Vagina (tissue), 2 donors: Measurements from ENCODE around the gene PHTF2. TPM values are rescaled to one million over a fixed set of nuclear protein-coding genes. Genes with fewer than 3 reads are reported as not detected.
"Not testable (repeated sequence)": the region's sequence is repeated elsewhere in the genome, so short reads cannot be mapped to it uniquely, and the experiment has no call there.

ENCODE experiments used
- DNase-seq, 2 donors: peaks; one replicate each; pipeline ENCODE4 v3.0.0-alpha.2; 2017; ENCODE audit errors: extremely low spot score in 2 of 2
- H3K27ac ChIP-seq: fragments of 200-600 bp; sonication (generic); one replicate; pipeline ENCODE4 v1.5.1; 2019
- H3K27me3 ChIP-seq: fragments of 200-600 bp; sonication (generic); one replicate; pipeline ENCODE4 v1.5.1; 2019
- H3K36me3 ChIP-seq, 2 donors: fragments of 200-600 bp; sonication (generic); one replicate each; pipeline ENCODE4 v1.5.1; 2017 to 2019
- H3K4me1 ChIP-seq: fragments of 200-600 bp; sonication (generic); one replicate; pipeline ENCODE4 v1.5.1; 2019
- H3K4me3 ChIP-seq, 2 donors: fragments of 200-600 bp; sonication (generic); 1 replicate in 1 of 2; 2 replicates in 1 of 2; pipeline ENCODE4 v1.5.1; 2016 to 2019
- H3K9me3 ChIP-seq: fragments of 200-600 bp; sonication (generic); one replicate; pipeline ENCODE4 v1.5.1; 2019
- POLR2A ChIP-seq, 2 donors: fragments of 450-650 bp; IDR thresholded peaks; one replicate each; pipeline ENCODE4 v1.6.1; 2017; ENCODE audit warnings: antibody characterized with exemption in 2 of 2, mild to moderate bottlenecking in 2 of 2, moderate library complexity in 2 of 2
- POLR2AphosphoS5 ChIP-seq, 2 donors: sonication (generic); formaldehyde crosslinking; IDR thresholded peaks; one replicate each; pipeline ENCODE4 v1.9.0; 2017; ENCODE audit warnings: antibody characterized with exemption in 2 of 2, mild to moderate bottlenecking in 2 of 2, low read depth in 1 of 2; ENCODE audit not compliant: insufficient read depth in 1 of 2
- intact Hi-C: fragments of 100-400 bp; cut with DNase I; formaldehyde crosslinking; loops from one replicate; pipeline ENCODE4 v1.15.1; 2023
- total RNA-seq: library from RNA; depleted of rRNA; stranded (reverse); fragments of >200 nt; gene quantifications from one replicate; pipeline ENCODE4 v1.2.3, GENCODE V29; 2016
- TF ChIP-seq, protein P1 (sequence below), 3 experiments: fragments of 450-650 bp in 2 of 3; fragments of 200-600 bp in 1 of 3; sonication (generic) in 1 of 3; IDR thresholded peaks; one replicate each; pipeline ENCODE4 v1.5.1; 2017 to 2019; ENCODE audit warnings: antibody characterized with exemption in 3 of 3, mild to moderate bottlenecking in 2 of 3, moderate library complexity in 2 of 3

The PHTF2 gene
- total RNA-seq, 1 donor from 2014 or later: 12.0 TPM

DNA sequence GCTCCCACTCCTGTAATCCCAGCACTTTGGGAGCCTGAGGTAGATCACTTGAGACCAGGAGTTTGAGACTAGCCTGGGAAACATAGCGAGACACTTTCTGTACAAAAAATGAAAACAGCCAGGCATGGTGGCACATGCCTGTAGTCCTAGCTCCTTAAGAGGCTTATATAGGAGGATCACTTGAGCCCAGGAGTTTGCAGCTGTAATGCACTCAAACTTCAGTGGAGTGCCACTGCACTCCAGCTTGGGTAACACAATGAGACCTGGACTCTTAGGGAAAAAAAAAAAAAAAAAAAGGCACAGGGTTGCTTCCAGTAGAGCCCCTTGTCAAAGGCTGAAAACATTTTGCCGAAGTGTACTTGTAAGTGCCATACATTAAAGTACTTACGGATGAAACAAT, 195.3 kb downstream of the PHTF2 start:
- TF ChIP-seq POLR2A (IDR thresholded peaks at IDR 0.05): no peak
- no peak for TF ChIP-seq POLR2AphosphoS5 (IDR thresholded peaks at IDR 0.05; ENCODE audit: insufficient read depth in 1 of 2, low read depth in 1 of 2)
- TF ChIP-seq, protein P1, sequence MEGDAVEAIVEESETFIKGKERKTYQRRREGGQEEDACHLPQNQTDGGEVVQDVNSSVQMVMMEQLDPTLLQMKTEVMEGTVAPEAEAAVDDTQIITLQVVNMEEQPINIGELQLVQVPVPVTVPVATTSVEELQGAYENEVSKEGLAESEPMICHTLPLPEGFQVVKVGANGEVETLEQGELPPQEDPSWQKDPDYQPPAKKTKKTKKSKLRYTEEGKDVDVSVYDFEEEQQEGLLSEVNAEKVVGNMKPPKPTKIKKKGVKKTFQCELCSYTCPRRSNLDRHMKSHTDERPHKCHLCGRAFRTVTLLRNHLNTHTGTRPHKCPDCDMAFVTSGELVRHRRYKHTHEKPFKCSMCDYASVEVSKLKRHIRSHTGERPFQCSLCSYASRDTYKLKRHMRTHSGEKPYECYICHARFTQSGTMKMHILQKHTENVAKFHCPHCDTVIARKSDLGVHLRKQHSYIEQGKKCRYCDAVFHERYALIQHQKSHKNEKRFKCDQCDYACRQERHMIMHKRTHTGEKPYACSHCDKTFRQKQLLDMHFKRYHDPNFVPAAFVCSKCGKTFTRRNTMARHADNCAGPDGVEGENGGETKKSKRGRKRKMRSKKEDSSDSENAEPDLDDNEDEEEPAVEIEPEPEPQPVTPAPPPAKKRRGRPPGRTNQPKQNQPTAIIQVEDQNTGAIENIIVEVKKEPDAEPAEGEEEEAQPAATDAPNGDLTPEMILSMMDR (IDR thresholded peaks at IDR 0.05): no peak
- intact Hi-C loops: no loop called here
- no peak overlapping the region for H3K4me3 ChIP-seq
- H3K36me3 ChIP-seq: no peaks in the 10 kb centered on the region
- no peaks in the 10 kb centered on the region for H3K4me1 ChIP-seq
- no peak for DNase-seq
- H3K9me3 ChIP-seq: no peaks in the 10 kb centered on the region
- no peaks in the 10 kb centered on the region for H3K27me3 ChIP-seq
- no peak overlapping the region for H3K27ac ChIP-seq

DNA sequence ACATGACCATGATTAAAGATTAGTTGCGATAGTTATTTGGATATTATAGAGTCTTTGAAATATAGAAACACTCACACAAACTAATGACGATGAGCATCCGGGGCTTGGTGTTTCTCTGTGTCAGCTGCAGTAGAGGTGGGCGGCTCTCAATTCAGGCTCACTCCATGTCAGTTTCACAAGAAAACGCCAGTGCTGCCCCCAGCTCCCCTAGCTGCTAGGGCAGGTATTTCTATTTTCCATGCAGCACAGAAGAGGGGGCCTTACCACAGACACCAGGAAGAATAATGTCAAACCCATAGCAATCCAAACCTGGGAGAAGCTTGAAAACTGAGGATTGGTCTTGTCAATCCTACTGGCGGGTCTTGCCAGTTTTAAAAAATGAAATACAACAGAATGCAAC, 197.1 kb downstream of the PHTF2 start:
- no peaks in the 10 kb centered on the region for H3K36me3 ChIP-seq
- H3K27ac ChIP-seq: no peak overlapping the region
- DNase-seq: no peak
- no peaks in the 10 kb centered on the region for H3K4me1 ChIP-seq
- no peak overlapping the region for H3K4me3 ChIP-seq
- no peaks in the 10 kb centered on the region for H3K27me3 ChIP-seq
- no peaks in the 10 kb centered on the region for H3K9me3 ChIP-seq
- intact Hi-C loops: no loop called here
- TF ChIP-seq, protein P1 (IDR thresholded peaks at IDR 0.05): no peak
- TF ChIP-seq POLR2A (IDR thresholded peaks at IDR 0.05) (no peak), POLR2AphosphoS5 (IDR thresholded peaks at IDR 0.05; ENCODE audit: insufficient read depth in 1 of 2, low read depth in 1 of 2) (no peak)

- H3K27ac ChIP-seq, H3K4me1 ChIP-seq, intact Hi-C loops, H3K9me3 ChIP-seq, DNase-seq, H3K36me3 ChIP-seq, H3K4me3 ChIP-seq, H3K27me3 ChIP-seq: not testable (repeated sequence)
Measured at GRCh38 chr7:77999168-77999567, 200.6 kb downstream of the PHTF2 start.

DNA sequence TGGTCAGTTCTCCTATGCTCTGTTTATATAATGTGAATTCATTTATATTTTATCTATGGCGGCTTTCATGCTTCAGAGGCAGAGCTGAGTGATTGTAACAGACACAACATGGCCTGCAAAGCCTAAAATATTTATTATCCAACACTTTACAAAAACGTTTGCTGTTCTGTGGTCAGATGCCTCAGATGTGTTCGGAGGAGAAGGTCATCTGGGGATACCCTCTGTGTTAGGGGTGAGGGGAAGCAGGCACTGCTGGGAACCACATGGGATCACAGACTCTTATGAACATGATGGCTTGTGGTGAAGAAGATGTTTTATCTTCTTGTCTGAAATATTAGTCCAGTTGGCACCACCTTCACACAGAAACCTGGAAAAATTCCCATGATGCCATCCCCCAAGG, 203.4 kb downstream of the PHTF2 start:
- H3K36me3 ChIP-seq: no peaks in the 10 kb centered on the region
- intact Hi-C loops: no loop called here
- TF ChIP-seq, protein P1 (IDR thresholded peaks at IDR 0.05): no peak
- TF ChIP-seq POLR2AphosphoS5 (IDR thresholded peaks at IDR 0.05; ENCODE audit: insufficient read depth in 1 of 2, low read depth in 1 of 2): no peak
- H3K9me3 ChIP-seq: no peaks in the 10 kb centered on the region
- H3K4me3 ChIP-seq: no peak overlapping the region
- DNase-seq: no peak
- no peaks in the 10 kb centered on the region for H3K4me1 ChIP-seq
- H3K27ac ChIP-seq: no peak overlapping the region
- no peaks in the 10 kb centered on the region for H3K27me3 ChIP-seq

DNA sequence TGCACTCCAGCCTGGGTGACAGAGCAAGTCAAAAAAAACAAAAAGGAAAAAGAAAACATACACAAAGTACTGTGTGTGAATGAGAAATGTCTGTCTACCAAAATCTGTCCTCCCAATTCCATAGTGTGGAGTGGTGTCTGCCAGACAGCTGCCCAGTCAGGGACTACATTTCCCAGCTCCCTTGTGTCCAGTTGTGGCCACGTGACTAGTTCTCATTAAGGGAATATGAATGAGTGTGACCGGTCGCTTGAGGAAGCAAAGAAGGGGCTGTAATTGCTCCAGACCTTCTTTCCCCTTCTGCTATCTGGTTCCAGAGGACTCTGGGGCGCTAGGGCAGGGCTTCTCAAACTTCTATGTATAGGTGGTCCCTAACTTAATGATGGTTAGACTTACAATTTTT, 204.1 kb downstream of the PHTF2 start:
- Histone ChIP-seq H3K4me3 (no peak overlapping the region), H3K4me1 (no peaks in the 10 kb centered on the region), H3K27me3 (no peaks in the 10 kb centered on the region), H3K9me3 (no peaks in the 10 kb centered on the region), H3K36me3 (no peaks in the 10 kb centered on the region), H3K27ac (no peak overlapping the region)
- intact Hi-C loops: no loop called here
- DNase-seq: no peak
- TF ChIP-seq POLR2AphosphoS5 (IDR thresholded peaks at IDR 0.05; ENCODE audit: insufficient read depth in 1 of 2, low read depth in 1 of 2) (no peak), POLR2A (IDR thresholded peaks at IDR 0.05) (no peak)
- TF ChIP-seq, protein P1 (IDR thresholded peaks at IDR 0.05): no peak
